ENCODE data around the gene DNAJA4. TPM values are rescaled to one million over a fixed set of nuclear protein-coding genes. Genes with fewer than 3 reads are reported as not detected.

Gene DNAJA4
- total and polyA plus RNA-seq, 7 donors = 7.4 to 26.1 (median 16.8) TPM

- no peaks in the 10 kb centered on the region for H3K9me3 ChIP-seq
Measured at GRCh38 chr15:78280319-78281072, 16.1 kb downstream of the DNAJA4 start.

GRCh38 chr15:78282324-78282723, 18.0 kb downstream of the DNAJA4 start:
- peaks cover 7 to 84% (median 42%) of the 10 kb centered on the region in 4 donors for H3K36me3 ChIP-seq
- H3K9me3 ChIP-seq = no peaks in the 10 kb centered on the region
- no peaks in the 10 kb centered on the region for H3K27me3 ChIP-seq
- H3K27ac ChIP-seq = no peak overlapping the region
- intact Hi-C loops (cut with DNase I) = no loop called here
- H3K4me3 ChIP-seq = no peak overlapping the region
- no peak for DNase-seq
- no peaks in the 10 kb centered on the region for H3K4me1 ChIP-seq
- TF ChIP-seq POLR2AphosphoS5 (IDR thresholded peaks at IDR 0.05) = no peak
- TF ChIP-seq CTCF (IDR thresholded peaks at IDR 0.05) = no peak
- no peak for TF ChIP-seq EP300 (IDR thresholded peaks at IDR 0.05)
- TF ChIP-seq POLR2A (IDR thresholded peaks at IDR 0.05) = no peak
- WGBS, 2 donors = 83 to 95% methylated on average over 2 of the region's 2 CpGs

More at GRCh38 chr15:78280319-78281072, 16.1 kb downstream of the DNAJA4 start:
- no peaks in the 10 kb centered on the region for H3K27me3 ChIP-seq
- H3K27ac ChIP-seq = peak overlapping the region in 1 of 4 donors; percentile 37
- H3K36me3 ChIP-seq = peaks cover 7 to 69% (median 39%) of the 10 kb centered on the region in 4 donors
- TF ChIP-seq EP300 (IDR thresholded peaks at IDR 0.05) = no peak
- TF ChIP-seq CTCF (IDR thresholded peaks at IDR 0.05) = no peak
- TF ChIP-seq POLR2AphosphoS5 (IDR thresholded peaks at IDR 0.05) = no peak
- TF ChIP-seq POLR2A (IDR thresholded peaks at IDR 0.05) = no peak
- WGBS, 2 donors = 95% methylated on average over 13 of the region's 13 CpGs
- H3K4me1 ChIP-seq = no peaks in the 10 kb centered on the region
- intact Hi-C loops (cut with DNase I) = no loop called here
- no peak overlapping the region for H3K4me3 ChIP-seq
- no peak for DNase-seq

GRCh38 chr15:78284758-78285157, 20.4 kb downstream of the DNAJA4 start:
- no peaks in the 10 kb centered on the region for H3K4me1 ChIP-seq
- H3K27ac ChIP-seq = no peak overlapping the region
- intact Hi-C loops (cut with DNase I) = no loop called here
- no peaks in the 10 kb centered on the region for H3K27me3 ChIP-seq
- WGBS, 2 donors = 89 to 91% methylated on average over 4 of the region's 4 CpGs
- no peaks in the 10 kb centered on the region for H3K9me3 ChIP-seq
- no peak overlapping the region for H3K4me3 ChIP-seq
- no peak for TF ChIP-seq CTCF (IDR thresholded peaks at IDR 0.05)
- no peak for TF ChIP-seq EP300 (IDR thresholded peaks at IDR 0.05)
- no peak for TF ChIP-seq POLR2AphosphoS5 (IDR thresholded peaks at IDR 0.05)
- TF ChIP-seq POLR2A (IDR thresholded peaks at IDR 0.05) = no peak
- DNase-seq = no peak
- H3K36me3 ChIP-seq = peaks cover 7 to 98% (median 50%) of the 10 kb centered on the region in 4 donors

- no peak overlapping the region for H3K27ac ChIP-seq
- H3K36me3 ChIP-seq = peaks cover under 1 to 99% (median 25%) of the 10 kb centered on the region in 4 donors
- 78 to 90% methylated on average over 3 of the region's 3 CpGs for WGBS, 2 donors
- intact Hi-C loops (cut with DNase I) = no loop called here
- TF ChIP-seq POLR2AphosphoS5 (IDR thresholded peaks at IDR 0.05) = no peak
- no peaks in the 10 kb centered on the region for H3K9me3 ChIP-seq
- H3K27me3 ChIP-seq = no peaks in the 10 kb centered on the region
- DNase-seq = no peak
- H3K4me3 ChIP-seq = no peak overlapping the region
- H3K4me1 ChIP-seq = no peaks in the 10 kb centered on the region
Measured at GRCh38 chr15:78290222-78290621, 25.9 kb downstream of the DNAJA4 start.

- TF ChIP-seq POLR2AphosphoS5 (IDR thresholded peaks at IDR 0.05) (no peak), CTCF (IDR thresholded peaks at IDR 0.05) (no peak), POLR2A (IDR thresholded peaks at IDR 0.05) (no peak), EP300 (IDR thresholded peaks at IDR 0.05) (no peak)
- intact Hi-C loops (cut with DNase I) = no loop called here
- no peak for DNase-seq
- Histone ChIP-seq H3K9me3 (no peaks in the 10 kb centered on the region), H3K36me3 (peaks cover 0 to 93% (median 24%) of the 10 kb centered on the region in 4 donors), H3K27me3 (no peaks in the 10 kb centered on the region), H3K4me3 (no peak overlapping the region), H3K27ac (no peak overlapping the region), H3K4me1 (no peaks in the 10 kb centered on the region)
- 49 to 91% methylated on average over 2 of the region's 2 CpGs for WGBS, 2 donors
Measured at GRCh38 chr15:78291052-78291451, 26.7 kb downstream of the DNAJA4 start.

All from sigmoid colon (tissue), 7 donors.